Brain microvascular endothelial cell (primary cell): ENCODE results near the gene LCE3B.

Experiments used
- DNase-seq: peaks from one replicate; pipeline ENCODE4 v3.0.0-alpha.2; 2020
- H3K27ac ChIP-seq: fragments of 250-450 bp; sonication (Bioruptor Pico); 2 replicates; pipeline ENCODE4 v1.5.1; 2020; ENCODE audit warnings: mild to moderate bottlenecking, moderate library complexity
- H3K27me3 ChIP-seq: fragments of 250-450 bp; sonication (Bioruptor Pico); replicated peaks from 2 replicates; pipeline ENCODE4 v1.5.1; 2020; ENCODE audit warnings: mild to moderate bottlenecking
- H3K36me3 ChIP-seq: fragments of 250-450 bp; sonication (Bioruptor Pico); replicated peaks from 2 replicates; pipeline ENCODE4 v1.5.1; 2020; ENCODE audit warnings: mild to moderate bottlenecking
- H3K4me3 ChIP-seq: 2 replicates; pipeline ENCODE4 v1.5.1; 2011; ENCODE audit warnings: low read depth, mild to moderate bottlenecking, control low read depth, low read length, moderate library complexity
- CTCF ChIP-seq: IDR thresholded peaks from 2 replicates; pipeline ENCODE4 v1.5.1; 2011; ENCODE audit warnings: low read depth, mild to moderate bottlenecking, moderate library complexity, low read length, control low read depth, inconsistent platforms; ENCODE audit errors: missing control alignments
- in situ Hi-C: cut with HindIII; loops from 2 replicates; pipeline ENCODE4 v1.10.0; 2017; ENCODE audit warnings: low sequenced_read_pairs, low pct_ligation_motif_present

Gene LCE3B

DNA sequence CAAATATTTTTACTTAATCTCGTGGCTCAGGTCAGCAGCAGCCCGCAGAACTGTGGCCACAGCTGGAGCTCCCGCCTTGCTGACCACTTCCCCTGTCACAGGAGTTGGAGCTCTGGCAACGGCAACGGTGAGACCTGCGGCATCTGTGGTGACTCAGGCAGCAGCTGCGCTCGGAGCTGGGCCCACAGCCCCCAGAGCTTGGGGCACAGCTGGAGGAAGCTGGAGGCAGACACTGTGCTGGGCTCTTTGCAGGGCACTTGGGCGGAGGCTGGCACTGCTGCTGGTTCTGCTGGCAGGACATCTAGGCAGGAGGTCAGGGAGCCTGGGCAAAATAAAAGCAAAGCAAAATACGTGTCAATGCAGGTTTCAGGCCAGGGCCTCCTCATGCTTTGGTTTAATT lies 9.2 kb downstream of the LCE3B start, which contains the start of gene LCE3A:
Gene LCE3A, minus strand, starts transcription at position 301 of the 400 bp plus-strand sequence. Its CDS starts 0 bp downstream, at position 301.
- H3K27ac ChIP-seq, result no peak within 1 kb of the TSS
- no peak for DNase-seq
- no peak for TF ChIP-seq CTCF
- no peak within 1 kb of the TSS for H3K4me3 ChIP-seq
- H3K27me3 ChIP-seq, result no peaks in the 10 kb centered on the region
- in situ Hi-C loops, result no loop called here
- H3K36me3 ChIP-seq, result no peaks in the 10 kb centered on the region

DNA sequence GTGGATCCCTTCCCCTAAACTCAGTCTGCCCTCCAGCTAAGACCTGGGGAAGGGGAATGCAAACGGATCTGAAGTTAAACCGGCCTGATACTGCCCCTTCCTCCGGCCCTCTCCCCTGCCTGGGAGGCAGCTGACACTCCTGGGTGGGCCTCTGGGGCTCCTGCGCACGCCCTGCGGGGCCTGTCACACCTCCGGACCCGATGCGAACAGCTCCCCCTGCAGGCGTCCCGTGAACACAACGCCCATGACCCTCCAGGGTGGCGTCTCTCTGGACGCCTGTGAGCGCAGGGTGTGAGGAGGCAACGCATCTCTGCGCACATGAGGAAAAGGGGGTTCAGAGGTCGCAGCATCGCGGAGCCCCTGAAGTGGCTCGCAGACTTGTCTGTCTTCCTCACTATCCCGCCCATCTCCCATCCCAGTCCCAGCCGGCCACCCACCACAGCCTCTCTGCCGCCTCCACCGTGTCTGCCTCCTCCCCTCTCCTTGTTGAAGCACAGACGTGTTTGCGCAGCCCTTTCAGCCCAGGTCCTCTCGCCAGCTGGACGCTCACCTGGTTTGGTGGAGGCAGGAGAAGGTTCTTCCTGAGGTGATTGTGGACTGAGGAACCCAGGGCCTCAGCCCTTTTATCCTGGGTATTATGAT lies 9.7 kb downstream of the LCE3B start:
- TF ChIP-seq CTCF, result no peak
- in situ Hi-C loops, result no loop called here
- H3K27ac ChIP-seq, result no peak overlapping the region

GRCh38 chr1:152626744-152627143 lies 13.1 kb downstream of the LCE3B start:
- no peak for TF ChIP-seq CTCF
- no peak for DNase-seq
- Histone ChIP-seq H3K27me3 (no peaks in the 10 kb centered on the region), H3K4me3 (no peak overlapping the region), H3K27ac (no peak overlapping the region), H3K36me3 (no peaks in the 10 kb centered on the region)
- in situ Hi-C loops, result no loop called here

More for the DNA sequence above, 9.7 kb downstream of the LCE3B start:
- DNase-seq, result no peak
- Histone ChIP-seq H3K27me3 (no peaks in the 10 kb centered on the region), H3K36me3 (no peaks in the 10 kb centered on the region), H3K4me3 (no peak overlapping the region)

- Histone ChIP-seq H3K27me3 (no peaks in the 10 kb centered on the region), H3K27ac (no peak overlapping the region), H3K4me3 (no peak overlapping the region), H3K36me3 (no peaks in the 10 kb centered on the region)
- no peak for TF ChIP-seq CTCF
- in situ Hi-C loops, result no loop called here
- no peak for DNase-seq
Observed at GRCh38 chr1:152630596-152630995, 17.0 kb downstream of the LCE3B start.

- no peak overlapping the region for H3K27ac ChIP-seq
- H3K36me3 ChIP-seq, result no peaks in the 10 kb centered on the region
- in situ Hi-C loops, result no loop called here
- H3K4me3 ChIP-seq, result no peak overlapping the region
- TF ChIP-seq CTCF, result no peak
- H3K27me3 ChIP-seq, result no peaks in the 10 kb centered on the region
- DNase-seq, result no peak
Observed at GRCh38 chr1:152640351-152640750, 26.7 kb downstream of the LCE3B start.

DNA sequence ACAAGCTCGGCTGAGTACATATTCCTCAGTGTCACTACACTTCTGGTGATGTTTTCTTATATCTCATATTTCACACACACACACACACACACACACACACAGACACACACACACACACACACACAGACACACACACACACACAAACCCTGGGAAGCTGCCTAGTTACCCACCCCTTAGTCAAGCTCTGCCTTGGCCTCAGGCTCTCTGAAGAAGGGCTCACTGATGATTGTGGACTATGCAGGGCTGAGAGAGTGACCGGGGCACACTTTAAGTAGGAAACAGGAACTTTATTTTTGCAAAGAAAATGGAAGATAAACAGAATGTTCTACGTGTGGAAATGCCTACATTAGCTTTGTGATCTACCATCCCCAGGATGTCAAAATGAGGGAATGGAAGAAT lies 30.3 kb downstream of the LCE3B start:
- Histone ChIP-seq H3K4me3 (no peak overlapping the region), H3K27me3 (no peaks in the 10 kb centered on the region), H3K36me3 (no peaks in the 10 kb centered on the region), H3K27ac (no peak overlapping the region)
- TF ChIP-seq CTCF, result no peak
- in situ Hi-C loops, result no loop called here
- DNase-seq, result no peak
